GM10266 (cell line): ENCODE data around the gene HOXA6.

Experiments
- DNase-seq: peaks from one replicate; pipeline ENCODE4 v3.0.0; 2012; ENCODE audit errors: extremely low spot score
- TF ChIP-seq, protein P1 (sequence below): IDR thresholded peaks from 2 replicates; pipeline ENCODE4 v1.5.1; 2012; ENCODE audit warnings: mild to moderate bottlenecking, low read depth; ENCODE audit not compliant: control insufficient read depth, insufficient read depth; ENCODE audit errors: missing control alignments

Gene HOXA6

DNA sequence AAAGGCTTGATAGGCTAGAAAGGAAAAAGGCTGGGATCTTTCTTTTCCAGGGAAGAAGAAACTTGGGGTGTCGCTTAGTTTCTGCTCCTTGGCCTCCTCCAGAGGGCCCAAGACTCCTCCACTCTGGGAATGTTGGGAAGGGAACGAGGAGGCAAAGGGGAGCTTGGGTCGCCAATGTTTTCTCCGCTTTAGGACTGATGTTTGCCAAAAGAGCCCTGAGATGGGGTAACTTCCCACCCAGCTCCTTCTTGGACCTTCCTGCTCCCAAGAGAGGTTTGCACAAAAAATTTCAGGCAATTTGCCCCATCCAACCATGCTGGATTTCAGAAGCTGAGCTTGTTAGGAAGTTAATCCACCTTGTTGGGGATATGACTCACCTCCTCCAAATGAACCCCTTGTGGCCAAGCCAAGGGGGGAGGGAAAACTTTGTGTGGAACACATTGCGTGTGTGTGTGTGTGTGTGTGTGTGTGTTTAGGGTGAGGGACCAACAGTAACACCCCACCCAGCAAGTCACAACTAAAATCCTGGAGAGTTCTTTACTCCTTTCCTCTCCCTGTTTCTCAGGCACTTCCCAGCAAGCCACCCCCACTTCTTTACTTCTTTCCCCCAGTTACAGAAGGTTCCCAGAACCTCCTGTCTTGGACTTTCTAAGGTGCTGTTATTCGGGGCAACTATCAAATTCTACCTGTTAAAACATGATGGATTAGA is 36.4 kb downstream of the HOXA6 start:
- DNase-seq, result no peak
- TF ChIP-seq, protein P1, sequence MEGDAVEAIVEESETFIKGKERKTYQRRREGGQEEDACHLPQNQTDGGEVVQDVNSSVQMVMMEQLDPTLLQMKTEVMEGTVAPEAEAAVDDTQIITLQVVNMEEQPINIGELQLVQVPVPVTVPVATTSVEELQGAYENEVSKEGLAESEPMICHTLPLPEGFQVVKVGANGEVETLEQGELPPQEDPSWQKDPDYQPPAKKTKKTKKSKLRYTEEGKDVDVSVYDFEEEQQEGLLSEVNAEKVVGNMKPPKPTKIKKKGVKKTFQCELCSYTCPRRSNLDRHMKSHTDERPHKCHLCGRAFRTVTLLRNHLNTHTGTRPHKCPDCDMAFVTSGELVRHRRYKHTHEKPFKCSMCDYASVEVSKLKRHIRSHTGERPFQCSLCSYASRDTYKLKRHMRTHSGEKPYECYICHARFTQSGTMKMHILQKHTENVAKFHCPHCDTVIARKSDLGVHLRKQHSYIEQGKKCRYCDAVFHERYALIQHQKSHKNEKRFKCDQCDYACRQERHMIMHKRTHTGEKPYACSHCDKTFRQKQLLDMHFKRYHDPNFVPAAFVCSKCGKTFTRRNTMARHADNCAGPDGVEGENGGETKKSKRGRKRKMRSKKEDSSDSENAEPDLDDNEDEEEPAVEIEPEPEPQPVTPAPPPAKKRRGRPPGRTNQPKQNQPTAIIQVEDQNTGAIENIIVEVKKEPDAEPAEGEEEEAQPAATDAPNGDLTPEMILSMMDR, result no peak

DNA sequence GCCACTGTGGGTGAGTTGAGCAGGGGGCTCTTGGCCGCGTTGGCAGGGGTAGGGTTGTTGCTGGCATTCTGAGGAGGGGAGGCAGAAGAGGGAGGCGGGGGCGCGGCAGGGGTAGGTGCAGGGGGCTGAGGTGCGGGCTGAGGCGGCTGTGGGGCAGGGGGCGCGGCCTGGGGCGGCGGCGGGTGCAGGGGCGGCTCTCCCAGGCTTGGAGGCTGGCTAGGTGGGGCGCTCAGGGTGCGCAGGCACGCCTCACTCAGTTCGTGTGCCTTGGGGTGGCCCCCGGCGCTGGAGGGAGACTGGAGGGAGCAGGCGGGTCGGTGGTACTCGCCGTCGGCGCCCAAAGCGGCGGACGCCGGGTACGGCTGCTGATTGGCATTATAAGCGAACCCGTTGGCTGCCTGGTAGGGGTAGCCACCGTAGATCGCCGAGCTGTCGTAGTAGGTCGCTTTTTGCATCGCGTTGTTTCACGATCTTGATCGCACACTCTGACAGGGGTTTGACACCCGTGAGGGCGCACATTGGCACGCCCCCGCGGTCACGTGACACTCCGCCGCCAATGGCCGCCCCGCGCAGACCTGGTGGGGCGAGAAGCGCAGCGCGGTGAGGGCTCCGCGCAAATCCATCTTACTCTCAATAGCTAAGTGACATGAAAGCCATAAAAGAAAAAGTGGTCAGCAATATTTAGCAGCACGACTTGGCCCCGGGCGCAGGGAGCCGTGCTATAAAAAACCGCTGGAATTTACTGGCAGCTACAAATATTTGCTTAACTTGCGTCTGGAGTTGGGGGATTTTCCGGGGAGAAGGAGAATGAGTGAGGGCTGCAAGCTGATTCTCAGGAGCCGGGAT is 37.2 kb downstream of the HOXA6 start:
- DNase-seq, result no peak
- TF ChIP-seq, protein P1, result no peak

DNA sequence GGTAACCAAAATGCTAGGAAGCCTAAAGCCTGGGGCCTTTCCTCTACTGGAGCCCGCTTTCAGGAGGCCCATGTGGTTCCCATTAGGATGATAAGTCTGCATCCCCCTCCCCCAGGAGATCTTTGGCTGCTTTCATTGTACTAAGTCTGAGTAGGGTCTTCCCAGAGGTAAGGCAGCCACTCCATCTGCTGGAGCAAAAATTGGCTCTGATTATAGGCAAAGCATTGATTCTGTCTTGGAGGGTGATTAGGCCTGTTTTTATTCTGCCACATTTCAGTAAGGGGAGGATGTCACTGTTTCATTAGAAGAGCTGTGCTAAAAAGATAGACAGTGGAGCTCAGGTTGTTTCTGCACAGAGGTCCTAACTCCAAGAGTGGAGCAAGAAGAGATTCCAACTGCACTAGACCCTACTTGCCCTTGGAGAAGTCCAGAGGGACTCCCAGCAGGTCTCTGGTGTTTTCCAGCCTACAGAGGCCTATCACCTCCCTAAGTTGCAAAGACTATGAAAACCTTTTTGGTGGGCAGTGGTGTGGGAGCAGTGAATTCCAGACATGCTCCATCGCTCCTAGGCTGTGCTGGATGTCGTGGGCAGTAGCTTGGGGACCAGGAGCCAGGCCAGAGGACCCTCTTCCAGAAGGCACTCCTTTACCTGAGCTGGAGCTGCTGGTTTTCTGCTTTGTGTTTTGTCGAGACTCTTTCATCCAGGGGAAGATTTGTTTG is 37.9 kb downstream of the HOXA6 start:
- TF ChIP-seq, protein P1, result no peak
- DNase-seq, result no peak

DNA sequence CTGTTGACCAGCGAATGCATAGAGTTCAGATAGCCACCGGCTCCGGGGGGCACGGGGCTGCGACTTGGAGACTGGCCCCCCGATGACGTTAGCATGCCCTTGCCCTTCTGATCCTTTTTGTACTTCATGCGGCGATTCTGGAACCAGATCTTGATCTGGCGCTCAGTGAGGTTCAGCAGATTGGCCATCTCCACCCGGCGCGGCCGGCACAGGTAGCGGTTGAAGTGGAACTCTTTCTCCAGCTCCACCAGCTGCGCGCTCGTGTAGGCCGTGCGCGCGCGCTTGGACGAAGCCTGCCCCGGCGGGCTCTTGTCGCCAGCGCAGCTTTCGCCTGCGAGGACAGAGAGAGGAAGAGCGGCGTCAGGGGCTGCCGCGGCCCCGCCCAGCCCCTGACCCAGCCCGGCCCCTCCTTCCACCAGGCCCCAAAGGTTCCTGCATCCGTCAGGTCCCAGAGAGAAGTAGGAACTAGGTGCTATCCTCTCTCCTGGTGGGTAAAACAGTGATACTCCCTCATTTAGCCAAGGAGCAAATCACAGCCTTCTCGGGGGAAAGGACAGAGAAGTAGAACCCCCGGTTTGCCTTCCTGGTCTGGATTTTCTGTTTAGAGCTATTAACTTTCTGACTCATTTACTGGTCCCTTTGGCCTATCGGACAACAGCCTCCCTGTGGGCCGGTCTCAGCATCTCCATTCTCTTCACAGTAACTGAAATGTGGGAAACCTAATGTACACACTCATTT is 39.0 kb downstream of the HOXA6 start:
- TF ChIP-seq, protein P1, result no peak
- DNase-seq, result no peak

DNA sequence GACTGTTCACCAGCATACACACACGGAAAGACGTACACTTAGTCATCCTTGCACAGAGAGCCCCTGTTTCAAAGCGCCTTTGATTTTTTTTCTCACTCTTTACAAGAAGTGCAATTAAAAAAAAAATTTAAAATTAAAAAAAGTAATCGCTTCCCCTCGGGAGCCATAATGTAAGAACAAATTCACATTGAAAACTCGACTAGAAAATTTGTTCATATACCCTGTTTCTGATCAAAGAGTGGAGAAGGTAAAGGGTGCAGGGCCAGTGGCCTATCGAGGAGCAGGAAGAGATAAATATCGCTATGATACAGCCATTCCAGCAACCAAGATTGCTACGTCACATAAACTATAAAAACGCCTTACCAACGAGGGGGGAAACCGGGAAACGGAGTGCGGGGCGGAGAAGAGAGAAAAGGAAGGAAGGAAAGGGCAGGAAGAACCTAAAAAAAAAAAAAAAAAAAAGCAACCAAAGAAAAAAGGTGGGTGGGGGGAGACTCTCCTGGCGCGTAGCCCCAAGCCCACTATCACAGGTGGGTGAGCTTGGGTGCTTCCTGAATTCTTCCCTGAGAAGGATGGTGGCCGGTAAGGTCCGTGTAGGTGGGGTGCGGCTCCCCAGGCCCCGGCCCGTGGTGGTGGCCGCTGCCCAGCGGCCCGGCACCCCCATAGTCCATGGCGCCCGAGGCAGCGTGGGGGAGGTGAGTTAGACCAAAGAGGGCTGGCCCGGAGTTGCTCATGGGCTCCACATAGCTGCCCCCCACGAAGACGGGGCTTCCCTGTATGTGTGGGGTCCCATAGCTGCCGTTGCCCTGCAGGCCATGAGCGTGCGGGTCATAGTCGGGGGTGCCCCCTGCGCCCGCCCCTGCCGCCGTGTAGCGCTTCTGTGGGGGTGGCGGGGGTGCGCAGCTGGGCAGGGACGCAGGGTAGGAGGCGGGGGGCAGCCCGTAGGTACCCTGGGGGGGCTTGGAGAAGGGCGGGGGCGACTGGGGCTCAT is 39.9 kb downstream of the HOXA6 start:
- TF ChIP-seq, protein P1, result no peak
- no peak for DNase-seq

DNA sequence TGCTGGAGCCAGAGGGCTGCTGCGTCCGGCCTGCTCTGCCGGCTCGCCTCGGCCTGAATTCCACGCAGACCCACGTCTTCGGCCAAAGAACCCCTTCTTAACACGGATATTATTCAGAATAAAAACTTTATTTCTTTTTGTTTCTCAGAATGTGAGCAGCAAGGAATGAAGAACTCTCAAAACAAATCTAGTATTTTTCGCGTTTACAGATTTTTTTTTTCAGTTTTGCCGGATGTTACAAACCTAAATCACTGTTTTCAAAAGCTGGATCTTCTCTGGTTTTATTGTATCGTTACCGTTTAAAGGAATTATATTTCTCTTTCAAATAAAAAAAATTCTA is 40.7 kb downstream of the HOXA6 start:
- no peak for DNase-seq
- TF ChIP-seq, protein P1, result no peak
